Measurements from ENCODE around the gene ICAM3. TPM values are rescaled to one million over a fixed set of nuclear protein-coding genes. Genes with fewer than 3 reads are reported as not detected.

Gene ICAM3
- total and polyA plus RNA-seq, 8 donors: 5.2 to 13.8 (median 6.4) TPM

DNA sequence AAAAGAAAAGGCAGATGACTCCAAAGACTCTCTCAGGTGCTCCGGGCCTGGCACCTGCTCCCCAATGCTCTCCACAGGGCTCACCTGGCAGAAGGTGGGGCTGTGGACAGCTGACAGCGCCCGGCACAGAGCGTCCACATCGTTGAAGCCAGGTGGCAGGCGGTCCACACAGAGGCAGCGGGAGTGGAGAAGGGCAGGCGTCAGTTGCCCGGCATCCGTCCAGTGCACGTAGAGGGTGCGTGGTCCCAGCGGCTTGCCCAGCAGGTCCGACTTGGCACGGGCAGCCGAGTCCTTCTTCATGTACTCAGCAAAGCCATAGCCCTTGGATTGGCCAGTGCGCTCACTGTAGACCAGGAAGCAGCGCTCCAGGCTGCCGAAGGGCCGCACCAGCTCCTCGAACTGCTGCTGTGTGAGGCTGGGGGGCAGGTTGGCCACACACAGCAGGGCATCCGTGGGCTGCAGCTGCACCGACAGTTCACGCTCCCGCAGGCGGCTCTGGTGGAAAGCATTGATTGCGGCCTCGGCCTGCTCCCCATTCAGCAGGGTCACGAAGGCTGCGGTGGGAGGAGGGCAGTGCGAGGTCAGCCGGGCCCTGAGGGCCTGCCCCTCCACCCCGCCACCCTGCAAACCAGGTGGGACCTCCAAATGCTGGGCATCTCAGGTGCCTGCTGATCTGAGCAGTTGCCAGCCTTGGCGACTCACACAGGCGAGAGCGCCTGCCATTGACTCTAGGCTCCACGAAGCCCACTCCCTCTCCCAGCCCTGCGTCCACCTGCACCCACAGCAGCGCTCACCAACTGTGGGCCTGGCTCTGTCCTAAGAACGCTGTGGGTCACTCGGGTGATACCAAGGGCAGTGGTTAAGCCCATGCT lies 10.6 kb downstream of the ICAM3 start:
- Histone ChIP-seq H3K27ac (no peak overlapping the region), H3K36me3 (peaks cover 4 to 30% (median 20%) of the 10 kb centered on the region in 3 donors), H3K4me1 (peaks cover 6 to 9% (median 8%) of the 10 kb centered on the region in 3 donors), H3K4me3 (no peak overlapping the region), H3K9me3 (no peaks in the 10 kb centered on the region), H3K27me3 (no peaks in the 10 kb centered on the region)
- DNase-seq (peak in 1 of 6 donors; percentile 72), ATAC-seq (no peak), FAIRE-seq (no peak)
- WGBS, 2 donors: 92 to 95% methylated on average over 38 to 41 of the region's 41 CpGs
- TF ChIP-seq, protein P1, sequence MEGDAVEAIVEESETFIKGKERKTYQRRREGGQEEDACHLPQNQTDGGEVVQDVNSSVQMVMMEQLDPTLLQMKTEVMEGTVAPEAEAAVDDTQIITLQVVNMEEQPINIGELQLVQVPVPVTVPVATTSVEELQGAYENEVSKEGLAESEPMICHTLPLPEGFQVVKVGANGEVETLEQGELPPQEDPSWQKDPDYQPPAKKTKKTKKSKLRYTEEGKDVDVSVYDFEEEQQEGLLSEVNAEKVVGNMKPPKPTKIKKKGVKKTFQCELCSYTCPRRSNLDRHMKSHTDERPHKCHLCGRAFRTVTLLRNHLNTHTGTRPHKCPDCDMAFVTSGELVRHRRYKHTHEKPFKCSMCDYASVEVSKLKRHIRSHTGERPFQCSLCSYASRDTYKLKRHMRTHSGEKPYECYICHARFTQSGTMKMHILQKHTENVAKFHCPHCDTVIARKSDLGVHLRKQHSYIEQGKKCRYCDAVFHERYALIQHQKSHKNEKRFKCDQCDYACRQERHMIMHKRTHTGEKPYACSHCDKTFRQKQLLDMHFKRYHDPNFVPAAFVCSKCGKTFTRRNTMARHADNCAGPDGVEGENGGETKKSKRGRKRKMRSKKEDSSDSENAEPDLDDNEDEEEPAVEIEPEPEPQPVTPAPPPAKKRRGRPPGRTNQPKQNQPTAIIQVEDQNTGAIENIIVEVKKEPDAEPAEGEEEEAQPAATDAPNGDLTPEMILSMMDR (IDR thresholded peaks at IDR 0.05): no peak
- intact Hi-C loops (cut with DNase I): no loop called here

DNA sequence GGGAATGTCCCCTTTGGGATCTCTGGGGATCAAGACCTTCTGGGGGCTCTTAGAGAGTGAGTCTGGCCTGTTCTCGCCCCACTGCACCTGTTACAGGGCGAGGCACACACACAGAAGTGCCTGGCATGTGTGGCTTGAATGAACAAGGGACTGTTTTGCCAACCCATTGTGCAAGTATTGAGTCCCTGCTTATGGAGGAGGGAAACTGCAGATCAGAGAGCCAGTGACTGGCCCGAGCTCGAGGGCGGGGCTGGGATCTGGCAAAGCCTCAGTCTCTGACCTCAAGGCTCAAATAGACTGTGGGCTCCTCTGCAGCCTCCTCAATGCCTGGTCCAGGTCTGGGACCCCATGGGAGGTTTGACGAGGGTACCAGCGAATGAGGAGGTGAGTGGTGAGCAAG lies 11.6 kb downstream of the ICAM3 start:
- peaks cover 6 to 9% (median 8%) of the 10 kb centered on the region in 3 donors for H3K4me1 ChIP-seq
- ATAC-seq (no peak), DNase-seq (no peak), FAIRE-seq (no peak)
- no peak overlapping the region for H3K4me3 ChIP-seq
- WGBS, 2 donors: 90 to 93% methylated on average over 7 of the region's 7 CpGs
- H3K27me3 ChIP-seq: no peaks in the 10 kb centered on the region
- H3K36me3 ChIP-seq: peaks cover 4 to 36% (median 20%) of the 10 kb centered on the region in 3 donors
- intact Hi-C loops (cut with DNase I): no loop called here
- H3K9me3 ChIP-seq: no peaks in the 10 kb centered on the region
- no peak overlapping the region for H3K27ac ChIP-seq
- TF ChIP-seq, protein P1 (IDR thresholded peaks at IDR 0.05): no peak

DNA sequence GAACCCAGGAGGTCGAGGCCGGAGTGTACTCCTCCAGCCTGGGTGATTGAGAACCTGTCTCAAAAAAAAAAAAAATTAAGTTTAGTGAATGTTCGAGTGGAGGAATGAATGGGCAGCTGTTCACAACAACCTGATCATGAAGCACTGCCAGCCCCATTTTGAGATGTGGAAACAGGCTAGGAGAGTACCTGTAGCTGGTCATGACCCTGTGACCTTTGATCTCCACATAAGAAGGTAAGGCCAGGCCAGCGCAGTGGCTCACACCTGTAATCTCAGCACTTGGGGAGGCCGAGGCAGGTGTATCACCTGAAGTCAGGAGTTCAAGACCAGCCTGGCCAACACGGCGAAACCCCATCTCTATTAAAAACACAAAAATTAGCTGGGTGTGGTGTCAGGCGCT lies 13.7 kb downstream of the ICAM3 start:
- H3K27ac ChIP-seq: no peak overlapping the region
- no peaks in the 10 kb centered on the region for H3K27me3 ChIP-seq
- intact Hi-C loops (cut with DNase I): no loop called here
- TF ChIP-seq, protein P1 (IDR thresholded peaks at IDR 0.05): no peak
- H3K4me3 ChIP-seq: no peak overlapping the region
- DNase-seq (no peak), ATAC-seq (no peak), FAIRE-seq (no peak)
- no peaks in the 10 kb centered on the region for H3K9me3 ChIP-seq
- H3K36me3 ChIP-seq: peaks cover 4 to 42% (median 26%) of the 10 kb centered on the region in 3 donors
- no peaks in the 10 kb centered on the region for H3K4me1 ChIP-seq
- WGBS, 2 donors: 89 to 95% methylated on average over 8 of the region's 8 CpGs

DNA sequence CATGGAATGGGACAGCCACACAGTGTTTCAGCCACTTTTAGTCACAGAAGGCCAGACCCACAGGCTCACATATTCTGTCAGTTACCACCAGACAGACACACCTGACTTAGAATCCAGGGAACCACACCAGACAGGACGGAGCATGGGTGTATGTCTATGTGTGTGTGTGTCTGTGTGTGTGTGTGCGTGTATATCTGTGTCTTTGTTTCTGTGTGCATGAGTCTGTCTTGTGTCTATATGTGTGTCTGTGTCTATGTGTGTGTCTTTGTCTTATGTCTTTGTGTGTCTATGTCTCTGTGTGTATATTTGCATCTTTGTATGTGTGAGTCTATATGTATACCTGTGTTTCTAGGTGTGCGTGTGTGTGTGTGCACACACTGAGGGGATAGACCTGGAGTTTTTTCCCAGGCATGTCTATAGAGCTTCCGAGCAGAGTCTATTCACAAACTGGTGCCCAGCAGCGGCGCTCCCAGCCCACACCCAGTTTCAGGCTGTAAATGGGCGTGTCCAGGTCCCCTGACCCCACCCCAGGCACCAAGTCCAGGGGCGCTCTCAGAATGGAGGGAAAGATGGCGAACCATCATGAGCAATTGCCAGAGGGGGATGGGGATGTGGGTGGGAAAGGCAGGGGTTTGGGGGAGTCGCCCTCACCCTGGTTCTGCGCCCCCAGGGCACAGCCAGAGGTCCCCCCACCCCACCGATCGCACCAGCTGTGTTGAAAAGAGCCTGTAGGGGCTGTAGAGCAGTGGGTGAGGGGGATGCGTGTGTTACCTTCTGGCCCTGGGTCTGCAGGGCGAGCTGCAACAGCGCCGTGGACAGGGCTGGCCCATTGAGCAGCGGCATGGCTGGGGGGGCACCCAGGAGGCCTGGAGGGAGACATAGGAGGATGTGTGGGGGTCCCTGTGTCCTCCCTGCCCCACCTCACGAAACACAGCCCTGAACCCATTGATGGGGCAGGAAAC lies 17.3 kb downstream of the ICAM3 start:
- no peaks in the 10 kb centered on the region for H3K27me3 ChIP-seq
- no peak for FAIRE-seq
- H3K4me3 ChIP-seq: no peak overlapping the region
- H3K36me3 ChIP-seq: peaks cover 0 to 44% (median 11%) of the 10 kb centered on the region in 3 donors
- H3K27ac ChIP-seq: no peak overlapping the region
- TF ChIP-seq, protein P1 (IDR thresholded peaks at IDR 0.05): no peak
- ATAC-seq: no peak
- DNase-seq: no peak
- no peaks in the 10 kb centered on the region for H3K9me3 ChIP-seq
- WGBS, 2 donors: 95 to 96% methylated on average over 19 of the region's 19 CpGs
- intact Hi-C loops (cut with DNase I): no loop called here
- no peaks in the 10 kb centered on the region for H3K4me1 ChIP-seq
